ENCODE measurements around the gene CTU2. TPM values are rescaled to one million over a fixed set of nuclear protein-coding genes. Genes with fewer than 3 reads are reported as not detected.

CTU2 gene
- total and polyA plus RNA-seq, 4 experiments from 2014 or later, result 11.5 to 21.1 (median 17.0) TPM

DNA sequence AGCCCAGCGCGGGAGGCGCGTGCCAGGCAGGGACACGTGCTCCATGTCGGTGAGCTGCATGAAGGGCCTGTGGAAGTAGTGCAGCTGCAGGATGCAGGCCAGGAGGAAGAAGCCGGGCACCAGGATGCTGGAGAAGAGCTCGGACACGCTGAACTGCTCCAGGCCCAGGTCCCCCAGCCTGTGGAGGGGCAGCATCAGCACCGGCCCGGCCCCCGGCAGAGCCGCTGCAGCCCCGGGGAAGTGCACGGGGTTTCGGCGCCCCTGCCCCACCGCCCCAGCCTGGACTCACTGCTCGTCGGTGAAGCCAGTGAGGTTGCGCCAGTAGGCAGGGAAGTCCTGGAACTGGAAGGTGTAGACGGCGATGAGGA lies 28.0 kb downstream of the CTU2 start:
- Mint-ChIP-seq H3K9me3 (peaks cover 0 to 2% (median 0%) of the 10 kb centered on the region in 8 donors), H3K27me3 (no peaks in the 10 kb centered on the region), H3K27ac (no peak overlapping the region), H3K36me3 (peaks cover 10 to 20% of the 10 kb centered on the region in 2 donors), H3K4me3 (no peak overlapping the region), H3K4me1 (peaks cover 0 to 20% (median 2%) of the 10 kb centered on the region in 4 donors)
- H3K4me1 ChIP-seq (ENCODE audit: insufficient read depth, low read length), result peaks cover 6% of the 10 kb centered on the region
- no peaks in the 10 kb centered on the region for H3K9me3 ChIP-seq (ENCODE audit: control insufficient read depth in 1 of 2, low read length in 2 of 2)
- ChIA-PET CTCF (ENCODE audit: partially characterized antibody) (interaction anchor here (1.2 kb wide), 1 partner anchor 49 kb away, joined by 5 read pairs; no protein-coding TSS in a partner anchor), POLR2A (ENCODE audit: partially characterized antibody) (interaction anchor here (1.2 to 1.4 kb wide), 2 partner anchors 29 to 47 kb away, joined by 5 to 6 read pairs; no protein-coding TSS in a partner anchor)
- no peak for DNase-seq
- H3K27ac ChIP-seq (ENCODE audit: low read depth, low read length), result no peak overlapping the region
- intact Hi-C loops (cut with micrococcal nuclease), result no loop called here
- H3K4me3 ChIP-seq (ENCODE audit: low read length in 2 of 2), result no peak overlapping the region
- H3K36me3 ChIP-seq (ENCODE audit: insufficient read depth, low read length), result peaks cover 38% of the 10 kb centered on the region
- H3K27me3 ChIP-seq (ENCODE audit: insufficient read depth, low read length), result no peaks in the 10 kb centered on the region

GRCh38 chr16:88735121-88735520 lies 28.8 kb downstream of the CTU2 start:
- H3K4me3 ChIP-seq (ENCODE audit: low read length in 2 of 2), result no peak overlapping the region
- no peaks in the 10 kb centered on the region for H3K27me3 Mint-ChIP-seq
- H3K27me3 ChIP-seq (ENCODE audit: insufficient read depth, low read length), result no peaks in the 10 kb centered on the region
- H3K4me3 Mint-ChIP-seq, result no peak overlapping the region
- no peak overlapping the region for H3K27ac ChIP-seq (ENCODE audit: low read depth, low read length)
- ChIA-PET CTCF (ENCODE audit: partially characterized antibody) (interaction anchor here (1.7 kb wide), 1 partner anchor 432 kb away, joined by 5 read pairs; no protein-coding TSS in a partner anchor), POLR2A (ENCODE audit: partially characterized antibody) (interaction anchor here (1.2 to 1.4 kb wide), 2 partner anchors 30 to 46 kb away, joined by 5 to 6 read pairs; no protein-coding TSS in a partner anchor)
- peaks cover 10 to 18% of the 10 kb centered on the region in 2 donors for H3K36me3 Mint-ChIP-seq
- peaks cover 0 to 20% (median 2%) of the 10 kb centered on the region in 4 donors for H3K4me1 Mint-ChIP-seq
- peak overlapping the region in 2 of 7 donors; percentile 13 to 29 for H3K27ac Mint-ChIP-seq
- DNase-seq, result no peak
- H3K9me3 ChIP-seq (ENCODE audit: control insufficient read depth in 1 of 2, low read length in 2 of 2), result no peaks in the 10 kb centered on the region
- intact Hi-C loops (cut with micrococcal nuclease), result loop anchor here (5.0 kb wide), 1 partner anchor 33 kb away; no protein-coding TSS in a partner anchor
- H3K9me3 Mint-ChIP-seq, result peaks cover 0 to 2% (median 0%) of the 10 kb centered on the region in 8 donors
- peaks cover 34% of the 10 kb centered on the region for H3K36me3 ChIP-seq (ENCODE audit: insufficient read depth, low read length)
- H3K4me1 ChIP-seq (ENCODE audit: insufficient read depth, low read length), result peaks cover 6% of the 10 kb centered on the region

- intact Hi-C loops (cut with micrococcal nuclease), result loop anchor here (5.0 kb wide), 1 partner anchor 33 kb away; no protein-coding TSS in a partner anchor
- peaks cover 32% of the 10 kb centered on the region for H3K36me3 ChIP-seq (ENCODE audit: insufficient read depth, low read length)
- POLR2A ChIA-PET (ENCODE audit: partially characterized antibody), result interaction anchor here (1.2 to 4.6 kb wide), 3 partner anchors 30 to 46 kb away, joined by 5 to 62 read pairs (median 6); no protein-coding TSS in a partner anchor
- peaks cover 6% of the 10 kb centered on the region for H3K4me1 ChIP-seq (ENCODE audit: insufficient read depth, low read length)
- Mint-ChIP-seq H3K9me3 (peaks cover 0 to 2% (median 0%) of the 10 kb centered on the region in 8 donors), H3K27me3 (no peaks in the 10 kb centered on the region), H3K36me3 (peaks cover 10 to 18% of the 10 kb centered on the region in 2 donors), H3K27ac (no peak overlapping the region), H3K4me3 (no peak overlapping the region), H3K4me1 (peaks cover 0 to 20% (median 2%) of the 10 kb centered on the region in 4 donors)
- no peaks in the 10 kb centered on the region for H3K9me3 ChIP-seq (ENCODE audit: control insufficient read depth in 1 of 2, low read length in 2 of 2)
- no peaks in the 10 kb centered on the region for H3K27me3 ChIP-seq (ENCODE audit: insufficient read depth, low read length)
- no peak overlapping the region for H3K4me3 ChIP-seq (ENCODE audit: low read length in 2 of 2)
- DNase-seq, result no peak
- H3K27ac ChIP-seq (ENCODE audit: low read depth, low read length), result no peak overlapping the region
- CTCF ChIA-PET (ENCODE audit: partially characterized antibody), result interaction anchor here (1.0 to 2.7 kb wide), 3 partner anchors 19 to 431 kb away, joined by 3 to 15 read pairs (median 5); no protein-coding TSS in a partner anchor
These were observed 29.3 kb downstream of the CTU2 start for GRCh38 chr16:88735616-88736015.

DNA sequence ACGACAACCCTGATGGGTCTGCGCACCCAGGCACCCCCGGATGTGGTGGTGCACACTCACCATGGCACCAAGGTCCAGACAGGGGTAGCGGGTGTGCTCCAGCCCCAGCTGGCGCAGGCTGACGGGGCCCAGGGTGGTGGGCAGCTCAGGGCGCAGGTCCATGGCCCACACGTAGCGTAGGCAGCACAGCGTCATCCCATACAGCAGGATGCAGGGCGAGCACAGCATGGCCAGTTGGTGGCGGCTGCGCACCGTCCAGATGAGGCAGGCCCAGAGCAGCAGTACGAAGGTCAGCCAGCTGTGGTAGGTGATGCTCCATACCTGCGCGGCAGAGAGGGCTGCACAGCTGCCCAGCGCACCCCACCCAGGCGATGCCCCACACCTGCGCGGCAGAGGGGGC lies 29.8 kb downstream of the CTU2 start:
- H3K27me3 Mint-ChIP-seq, result no peaks in the 10 kb centered on the region
- Histone ChIP-seq H3K27ac (ENCODE audit: low read depth, low read length) (no peak overlapping the region), H3K4me3 (ENCODE audit: low read length in 2 of 2) (no peak overlapping the region), H3K9me3 (ENCODE audit: control insufficient read depth in 1 of 2, low read length in 2 of 2) (no peaks in the 10 kb centered on the region), H3K36me3 (ENCODE audit: insufficient read depth, low read length) (peaks cover 28% of the 10 kb centered on the region), H3K27me3 (ENCODE audit: insufficient read depth, low read length) (no peaks in the 10 kb centered on the region), H3K4me1 (ENCODE audit: insufficient read depth, low read length) (peaks cover 6% of the 10 kb centered on the region)
- CTCF ChIA-PET (ENCODE audit: partially characterized antibody), result interaction anchor here (1.0 to 2.7 kb wide), 9 partner anchors 19 to 431 kb away, joined by 3 to 15 read pairs (median 8); partner anchors contain the start of gene APRT
- peaks cover 7 to 18% of the 10 kb centered on the region in 2 donors for H3K36me3 Mint-ChIP-seq
- no peak for DNase-seq
- POLR2A ChIA-PET (ENCODE audit: partially characterized antibody), result interaction anchor here (0.5 to 4.6 kb wide), 6 partner anchors 29 to 121 kb away, joined by 3 to 62 read pairs (median 12); partner anchors contain the start of genes APRT, CTU2, GALNS and RNF166
- H3K4me3 Mint-ChIP-seq, result no peak overlapping the region
- peaks cover 0 to 15% (median 2%) of the 10 kb centered on the region in 4 donors for H3K4me1 Mint-ChIP-seq
- intact Hi-C loops (cut with micrococcal nuclease), result loop anchor here (5.0 kb wide), 1 partner anchor 34 kb away; no protein-coding TSS in a partner anchor
- H3K27ac Mint-ChIP-seq, result no peak overlapping the region
- peaks cover 0 to 2% (median 0%) of the 10 kb centered on the region in 8 donors for H3K9me3 Mint-ChIP-seq

DNA sequence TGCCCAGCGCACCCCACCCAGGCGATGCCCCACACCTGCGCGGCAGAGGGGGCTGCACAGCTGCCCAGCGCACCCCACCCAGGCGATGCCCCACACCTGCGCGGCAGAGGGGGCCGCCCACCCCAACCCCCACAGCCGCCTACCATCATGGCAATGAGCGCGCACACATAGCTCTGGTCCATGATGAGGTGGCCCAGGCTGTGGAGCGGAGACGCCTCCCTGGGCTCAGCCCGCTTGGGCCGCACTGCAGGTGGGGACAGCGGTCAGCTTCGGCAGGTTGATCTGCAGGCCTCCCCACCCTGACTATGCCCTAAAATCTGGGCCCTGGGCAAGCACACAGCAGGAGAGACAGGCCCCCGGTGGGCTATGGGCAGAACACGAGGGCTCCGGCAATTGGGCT lies 30.2 kb downstream of the CTU2 start:
- intact Hi-C loops (cut with micrococcal nuclease), result loop anchor here (5.0 kb wide), 1 partner anchor 34 kb away; no protein-coding TSS in a partner anchor
- Mint-ChIP-seq H3K4me1 (peaks cover 0 to 13% (median 2%) of the 10 kb centered on the region in 4 donors), H3K27ac (peak overlapping the region in 1 of 7 donors; percentile 52), H3K36me3 (peaks cover 3 to 17% of the 10 kb centered on the region in 2 donors), H3K27me3 (no peaks in the 10 kb centered on the region), H3K4me3 (no peak overlapping the region), H3K9me3 (no peaks in the 10 kb centered on the region)
- Histone ChIP-seq H3K36me3 (ENCODE audit: insufficient read depth, low read length) (peaks cover 25% of the 10 kb centered on the region), H3K27ac (ENCODE audit: low read depth, low read length) (no peak overlapping the region), H3K9me3 (ENCODE audit: control insufficient read depth in 1 of 2, low read length in 2 of 2) (no peaks in the 10 kb centered on the region), H3K4me1 (ENCODE audit: insufficient read depth, low read length) (peaks cover 6% of the 10 kb centered on the region), H3K27me3 (ENCODE audit: insufficient read depth, low read length) (no peaks in the 10 kb centered on the region), H3K4me3 (ENCODE audit: low read length in 2 of 2) (no peak overlapping the region)
- ChIA-PET CTCF (ENCODE audit: partially characterized antibody) (interaction anchor here (0.9 to 2.7 kb wide), 26 partner anchors 12 to 479 kb away, joined by 3 to 64 read pairs (median 8); partner anchors contain the start of genes APRT, CDH15, GALNS and TRAPPC2L), POLR2A (ENCODE audit: partially characterized antibody) (interaction anchor here (0.5 to 4.6 kb wide), 6 partner anchors 29 to 121 kb away, joined by 3 to 62 read pairs (median 12); partner anchors contain the start of genes APRT, CTU2, GALNS and RNF166)
- no peak for DNase-seq

DNA sequence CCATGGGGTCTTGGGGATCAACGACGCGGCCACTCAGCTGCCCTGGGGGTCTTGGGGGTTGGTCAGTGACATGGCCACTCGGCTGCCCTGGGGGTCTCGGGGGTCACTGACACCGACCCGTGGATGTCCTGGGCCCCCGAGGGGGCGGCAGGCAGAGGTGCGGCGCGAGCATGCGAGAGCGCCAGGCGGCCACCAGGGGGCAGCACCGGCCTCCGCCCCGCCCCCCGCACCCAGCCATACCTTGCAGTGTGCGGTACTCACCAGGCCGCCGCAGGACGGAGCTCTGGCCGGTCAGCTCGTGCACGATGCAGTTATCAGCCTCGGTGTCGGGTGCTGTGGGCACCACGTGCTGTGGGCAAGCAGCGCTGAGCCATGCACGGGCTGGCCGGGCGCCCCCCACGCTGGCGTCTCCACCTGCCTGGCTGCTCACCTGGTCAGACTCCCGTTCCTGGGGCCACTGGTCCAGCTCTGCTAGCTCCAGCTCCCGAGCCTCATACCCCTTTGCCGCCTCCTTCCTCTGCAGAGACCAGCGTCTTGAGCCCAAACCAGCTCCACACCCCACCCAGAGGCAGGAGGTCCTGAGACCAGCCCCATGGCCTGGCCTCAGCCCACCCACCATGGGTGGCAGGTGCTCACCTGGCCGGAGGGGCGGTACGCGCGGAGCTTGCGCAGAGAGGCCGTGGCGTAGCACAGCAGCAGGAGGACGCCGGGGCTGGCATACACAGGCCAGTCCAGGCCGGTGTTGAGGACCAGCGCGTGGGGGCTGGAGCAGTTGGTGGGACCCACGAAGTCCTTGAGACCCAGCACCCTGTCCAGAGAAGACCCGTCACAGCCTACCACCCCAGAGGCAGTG lies 31.2 kb downstream of the CTU2 start:
- intact Hi-C loops (cut with micrococcal nuclease), result loop anchor here (1.0 to 5.0 kb wide), 6 partner anchors 35 to 480 kb away; partner anchors contain the start of genes PIEZO1, TRAPPC2L and ZNF778
- H3K4me3 ChIP-seq (ENCODE audit: low read length in 2 of 2), result no peak overlapping the region
- peaks cover 6% of the 10 kb centered on the region for H3K4me1 ChIP-seq (ENCODE audit: insufficient read depth, low read length)
- POLR2A ChIA-PET (ENCODE audit: partially characterized antibody), result interaction anchor here (0.6 to 4.6 kb wide), 13 partner anchors 16 to 579 kb away, joined by 3 to 62 read pairs (median 6); partner anchors contain the start of genes APRT, CDT1, CTU2 and GALNS
- Mint-ChIP-seq H3K36me3 (peaks cover 3 to 16% of the 10 kb centered on the region in 2 donors), H3K4me1 (peaks cover 0 to 13% (median 2%) of the 10 kb centered on the region in 4 donors), H3K27me3 (no peaks in the 10 kb centered on the region), H3K27ac (peak overlapping the region in 4 of 7 donors; percentile 52 to 78 (median 54)), H3K4me3 (no peak overlapping the region), H3K9me3 (no peaks in the 10 kb centered on the region)
- no peaks in the 10 kb centered on the region for H3K9me3 ChIP-seq (ENCODE audit: control insufficient read depth in 1 of 2, low read length in 2 of 2)
- DNase-seq, result peak; percentile 55 to 80 (median 75)
- H3K27ac ChIP-seq (ENCODE audit: low read depth, low read length), result peak overlapping the region; percentile 6
- peaks cover 31% of the 10 kb centered on the region for H3K36me3 ChIP-seq (ENCODE audit: insufficient read depth, low read length)
- no peaks in the 10 kb centered on the region for H3K27me3 ChIP-seq (ENCODE audit: insufficient read depth, low read length)
- CTCF ChIA-PET (ENCODE audit: partially characterized antibody), result interaction anchor here (0.5 to 2.7 kb wide), 43 partner anchors 8 to 478 kb away, joined by 3 to 64 read pairs (median 5); partner anchors contain the start of genes APRT, CDH15, CDT1 and GALNS

All from CD4-positive, alpha-beta memory T cell (primary cell).